Astrocyte (in vitro differentiated cells and primary cell): ENCODE data around the gene STX4. TPM values are rescaled to one million over a fixed set of nuclear protein-coding genes. Genes with fewer than 3 reads are reported as not detected.

ENCODE experiments used
- DNase-seq: peaks from one replicate; pipeline ENCODE4 v3.0.0-alpha.2; 2010; ENCODE audit warnings: low read depth
- FAIRE-seq: peaks from 2 replicates; lab custom pipeline; 2011; peaks lifted over from hg19 to GRCh38; lab: Jason Lieb, UNC
- H2AFZ ChIP-seq: 2 replicates; pipeline ENCODE4 v1.6.0; 2012; ENCODE audit warnings: low read depth, low read length, inconsistent platforms
- H3K27ac ChIP-seq: 2 replicates; pipeline ENCODE4 v1.5.1; 2011; ENCODE audit warnings: low read depth, low read length, inconsistent platforms
- H3K27me3 ChIP-seq: 2 replicates; pipeline ENCODE4 v1.6.0; 2011; ENCODE audit warnings: low read length, inconsistent platforms; ENCODE audit not compliant: insufficient read depth
- H3K36me3 ChIP-seq: 2 replicates; pipeline ENCODE4 v1.5.1; 2011; ENCODE audit warnings: low read length, inconsistent platforms; ENCODE audit not compliant: insufficient read depth
- H3K4me1 ChIP-seq: 2 replicates; pipeline ENCODE4 v1.5.1; 2011; ENCODE audit warnings: low read length, inconsistent platforms; ENCODE audit not compliant: insufficient read depth
- H3K4me2 ChIP-seq: 2 replicates; pipeline ENCODE4 v1.6.0; 2012; ENCODE audit warnings: low read length, inconsistent platforms
- H3K4me3 ChIP-seq: 2 replicates; pipeline ENCODE4 v1.5.1; 2011; ENCODE audit warnings: low read depth, mild to moderate bottlenecking, low read length, inconsistent platforms; ENCODE audit not compliant: insufficient read depth
- H3K79me2 ChIP-seq: 2 replicates; pipeline ENCODE4 v1.6.0; 2012; ENCODE audit warnings: mild to moderate bottlenecking, low read length, inconsistent platforms; ENCODE audit not compliant: insufficient read depth
- H3K9ac ChIP-seq: 2 replicates; pipeline ENCODE4 v1.6.0; 2012; ENCODE audit warnings: mild to moderate bottlenecking, low read length, inconsistent platforms
- H3K9me3 ChIP-seq: 2 replicates; pipeline ENCODE4 v1.5.1; 2012; ENCODE audit warnings: low read depth, mild to moderate bottlenecking, low read length, inconsistent platforms; ENCODE audit not compliant: insufficient read depth
- H4K20me1 ChIP-seq: 2 replicates; pipeline ENCODE4 v1.6.0; 2012; ENCODE audit warnings: low read length, inconsistent platforms; ENCODE audit not compliant: insufficient read depth
- H3K27ac Mint-ChIP-seq: one replicate; pipeline ENCODE4 v1.8.0; 2021; ENCODE audit warnings: mild to moderate bottlenecking, mixed read lengths; ENCODE audit not compliant: unreplicated experiment
- H3K27me3 Mint-ChIP-seq: one replicate; pipeline ENCODE4 v1.8.0; 2021; ENCODE audit warnings: low read depth, mixed read lengths; ENCODE audit not compliant: unreplicated experiment
- H3K36me3 Mint-ChIP-seq: one replicate; pipeline ENCODE4 v1.8.0; 2021; ENCODE audit warnings: low read depth, mixed read lengths; ENCODE audit not compliant: unreplicated experiment
- H3K4me1 Mint-ChIP-seq: one replicate; pipeline ENCODE4 v1.8.0; 2021; ENCODE audit warnings: low read depth, mixed read lengths; ENCODE audit not compliant: unreplicated experiment
- H3K4me3 Mint-ChIP-seq: one replicate; pipeline ENCODE4 v1.8.0; 2021; ENCODE audit warnings: mild to moderate bottlenecking, moderate library complexity, mixed read lengths; ENCODE audit not compliant: unreplicated experiment
- H3K9me3 Mint-ChIP-seq: one replicate; pipeline ENCODE4 v1.8.0; 2021; ENCODE audit warnings: mild to moderate bottlenecking, mixed read lengths; ENCODE audit not compliant: unreplicated experiment
- EZH2 ChIP-seq: IDR thresholded peaks from 2 replicates; pipeline ENCODE4 v1.6.1; 2012; ENCODE audit warnings: mild to moderate bottlenecking, low read length, inconsistent platforms; ENCODE audit not compliant: insufficient read depth
- total RNA-seq: library from RNA; stranded (reverse); gene quantifications from 2 replicates; pipeline ENCODE4 v1.2.1, GENCODE V29; 2021
- TF ChIP-seq, protein P1 (sequence below): IDR thresholded peaks from 2 replicates; pipeline ENCODE4 v1.5.1; 2011; ENCODE audit warnings: low read depth, mild to moderate bottlenecking, inconsistent platforms, low read length, moderate library complexity; ENCODE audit not compliant: insufficient read depth

The STX4 gene
- total RNA-seq, 1 donor from 2014 or later: 56.0 TPM

DNA sequence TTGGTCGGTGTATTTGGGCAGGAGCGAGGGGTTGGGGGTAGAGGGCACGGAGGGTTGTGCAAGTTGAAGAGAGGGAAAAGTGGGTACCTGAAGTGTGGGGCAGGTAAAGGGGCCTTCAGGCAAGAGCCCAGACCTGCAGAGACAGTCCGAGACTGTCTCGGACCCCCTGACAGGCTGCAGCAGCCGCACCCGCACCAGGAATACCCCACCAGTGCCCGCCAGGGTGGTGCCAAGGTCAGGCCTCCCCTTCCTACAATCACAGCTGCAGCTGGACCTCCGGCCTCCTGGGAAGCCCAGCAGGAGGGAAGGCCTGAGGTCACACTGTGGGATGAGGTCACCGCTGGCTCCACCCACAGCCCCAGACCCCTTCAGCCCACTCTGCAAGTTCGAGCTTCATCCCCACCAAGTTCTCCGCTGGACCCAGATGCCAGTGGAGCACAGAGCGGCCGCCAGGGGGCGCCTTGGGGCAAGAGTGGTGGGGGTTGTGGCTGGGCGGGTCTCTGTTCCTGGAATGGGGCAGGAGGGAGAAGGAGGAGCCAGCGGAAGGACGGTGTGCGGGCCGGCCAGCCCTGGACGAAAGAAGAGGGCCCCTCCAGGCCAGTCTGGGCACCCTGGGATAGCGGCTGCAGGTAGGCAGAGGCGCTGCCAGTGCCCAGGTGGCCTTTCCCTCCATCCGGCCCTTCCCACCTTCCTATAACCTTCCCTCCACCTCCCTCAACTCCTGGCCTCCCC is 48.5 kb upstream of the STX4 start, which contains the start of gene HSD3B7:
TSS of gene HSD3B7 (plus strand) at position 539 of the 732 bp plus-strand sequence. CDS start 452 bp downstream, outside the sequence.
- Mint-ChIP-seq H3K9me3 (no peaks in the 10 kb centered on the region), H3K4me1 (peaks cover 7% of the 10 kb centered on the region), H3K4me3 (peak within 1 kb of the TSS; percentile 67), H3K27me3 (no peaks in the 10 kb centered on the region), H3K27ac (no peak within 1 kb of the TSS), H3K36me3 (peaks cover 11% of the 10 kb centered on the region)
- Histone ChIP-seq H3K4me1 (peaks cover 10% of the 10 kb centered on the region), H3K9ac (peak within 1 kb of the TSS; percentile 68), H3K36me3 (peaks cover 7% of the 10 kb centered on the region), H3K27me3 (no peaks in the 10 kb centered on the region), H4K20me1 (peaks cover 6% of the 10 kb centered on the region), H3K79me2 (no peaks in the 10 kb centered on the region), H3K9me3 (no peaks in the 10 kb centered on the region), H3K4me3 (no peak within 1 kb of the TSS), H2AFZ (peak within 1 kb of the TSS; percentile 32), H3K4me2 (peak within 1 kb of the TSS; percentile 80), H3K27ac (no peak within 1 kb of the TSS)
- DNase-seq: peak; percentile 47
- TF ChIP-seq, protein P1, sequence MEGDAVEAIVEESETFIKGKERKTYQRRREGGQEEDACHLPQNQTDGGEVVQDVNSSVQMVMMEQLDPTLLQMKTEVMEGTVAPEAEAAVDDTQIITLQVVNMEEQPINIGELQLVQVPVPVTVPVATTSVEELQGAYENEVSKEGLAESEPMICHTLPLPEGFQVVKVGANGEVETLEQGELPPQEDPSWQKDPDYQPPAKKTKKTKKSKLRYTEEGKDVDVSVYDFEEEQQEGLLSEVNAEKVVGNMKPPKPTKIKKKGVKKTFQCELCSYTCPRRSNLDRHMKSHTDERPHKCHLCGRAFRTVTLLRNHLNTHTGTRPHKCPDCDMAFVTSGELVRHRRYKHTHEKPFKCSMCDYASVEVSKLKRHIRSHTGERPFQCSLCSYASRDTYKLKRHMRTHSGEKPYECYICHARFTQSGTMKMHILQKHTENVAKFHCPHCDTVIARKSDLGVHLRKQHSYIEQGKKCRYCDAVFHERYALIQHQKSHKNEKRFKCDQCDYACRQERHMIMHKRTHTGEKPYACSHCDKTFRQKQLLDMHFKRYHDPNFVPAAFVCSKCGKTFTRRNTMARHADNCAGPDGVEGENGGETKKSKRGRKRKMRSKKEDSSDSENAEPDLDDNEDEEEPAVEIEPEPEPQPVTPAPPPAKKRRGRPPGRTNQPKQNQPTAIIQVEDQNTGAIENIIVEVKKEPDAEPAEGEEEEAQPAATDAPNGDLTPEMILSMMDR: peak; percentile 67
- no peak for TF ChIP-seq EZH2
- FAIRE-seq: no peak

- H3K27ac Mint-ChIP-seq: no peak overlapping the region
- peak overlapping the region; percentile 32 for H2AFZ ChIP-seq
These were observed 47.8 kb upstream of the STX4 start for GRCh38 chr16:30985401-30986128.

More at GRCh38 chr16:30985401-30986128, 47.8 kb upstream of the STX4 start:
- H3K9me3 ChIP-seq: no peaks in the 10 kb centered on the region
- Mint-ChIP-seq H3K9me3 (no peaks in the 10 kb centered on the region), H3K36me3 (peaks cover 11% of the 10 kb centered on the region), H3K27me3 (no peaks in the 10 kb centered on the region), H3K4me3 (peak overlapping the region; percentile 67), H3K4me1 (peaks cover 7% of the 10 kb centered on the region)
- peak overlapping the region; percentile 80 for H3K4me2 ChIP-seq
- no peaks in the 10 kb centered on the region for H3K27me3 ChIP-seq
- H3K27ac ChIP-seq: no peak overlapping the region
- no peaks in the 10 kb centered on the region for H3K79me2 ChIP-seq
- no peak for DNase-seq
- peaks cover 6% of the 10 kb centered on the region for H4K20me1 ChIP-seq
- H3K36me3 ChIP-seq: peaks cover 4% of the 10 kb centered on the region
- H3K9ac ChIP-seq: peak overlapping the region; percentile 68
- H3K4me1 ChIP-seq: peaks cover 10% of the 10 kb centered on the region
- FAIRE-seq: no peak
- TF ChIP-seq, protein P1: no peak
- TF ChIP-seq EZH2: no peak
- H3K4me3 ChIP-seq: no peak overlapping the region
